HepG2 (cell line): ENCODE results near the gene PEX14. TPM values are rescaled to one million over a fixed set of nuclear protein-coding genes. Genes with fewer than 3 reads are reported as not detected.

ENCODE experiments used
- CBX1 ChIP-seq: IDR thresholded peaks from one replicate; pipeline ENCODE4 v1.6.1; 2016; ENCODE audit warnings: antibody characterized with exemption, low read depth
- ELF4 ChIP-seq: sonication (generic); formaldehyde crosslinking; IDR thresholded peaks from 2 replicates; pipeline ENCODE4 v1.5.0; 2020; ENCODE audit warnings: missing genetic modification reagents, mild to moderate bottlenecking, moderate library complexity, borderline replicate concordance
- MYNN ChIP-seq: sonication (generic); formaldehyde crosslinking; IDR thresholded peaks from 2 replicates; pipeline ENCODE4 v1.4.0; 2020; ENCODE audit warnings: mild to moderate bottlenecking, low read depth, missing genetic modification reagents
- RFX5 ChIP-seq: IDR thresholded peaks from 2 replicates; pipeline ENCODE4 v1.6.1; 2011; ENCODE audit warnings: low read depth, low read length, improper control_type of control experiment
- SAFB2 ChIP-seq: sonication (generic); formaldehyde crosslinking; IDR thresholded peaks from 2 replicates; pipeline ENCODE4 v1.5.1; 2020; ENCODE audit warnings: missing genetic modification reagents, low read depth, mild to moderate bottlenecking, borderline replicate concordance
- ZC3H4 ChIP-seq: sonication (generic); formaldehyde crosslinking; IDR thresholded peaks from 2 replicates; pipeline ENCODE4 v1.4.0; 2020; ENCODE audit warnings: missing genetic modification reagents, borderline replicate concordance
- ZNF615 ChIP-seq: sonication (generic); formaldehyde crosslinking; IDR thresholded peaks from 2 replicates; pipeline ENCODE4 v1.5.0; 2020; ENCODE audit warnings: mild to moderate bottlenecking, missing genetic modification reagents, borderline replicate concordance
- ZNF652 ChIP-seq: IDR thresholded peaks from 2 replicates; pipeline ENCODE4 v1.6.1; 2016; ENCODE audit warnings: low read depth, borderline replicate concordance
- ZNF713 ChIP-seq: sonication (generic); formaldehyde crosslinking; IDR thresholded peaks from 2 replicates; pipeline ENCODE4 v1.4.0; 2020; ENCODE audit warnings: mild to moderate bottlenecking, missing genetic modification reagents
- ZNF737 ChIP-seq: sonication (generic); formaldehyde crosslinking; IDR thresholded peaks from 2 replicates; pipeline ENCODE4 v1.5.0; 2020; ENCODE audit warnings: missing genetic modification reagents, mild to moderate bottlenecking, borderline replicate concordance
- polyA plus RNA-seq, 8 experiments: library from polyadenylated mRNA; depleted of rRNA in 3 of 8; stranded (reverse) in 7 of 8; unstranded in 1 of 8; fragments of >200 nt; fragmentation: Illumina TruSeq in 4 of 8; extraction: Trizol in 4 of 8; gene quantifications; 2 replicates each; pipeline versions ENCODE4 v1.2.1 to v1.2.3, GENCODE V29; 2011 to 2016; ENCODE audit warnings: low read depth in 4 of 8, missing spikeins in 1 of 8, mixed read lengths in 1 of 8; ENCODE audit not compliant: insufficient read depth in 1 of 8
- total RNA-seq, 5 experiments: library from RNA; depleted of rRNA; stranded (reverse); fragments of >200 nt; fragmentation: Illumina TruSeq; extraction: Trizol; gene quantifications; 2 replicates each; pipeline ENCODE4 v1.2.3, GENCODE V29; 2016; ENCODE audit warnings: low read depth in 1 of 5
- TF ChIP-seq, protein P1 (sequence below), 2 experiments: sonication (generic) in 1 of 2; formaldehyde crosslinking in 1 of 2; IDR thresholded peaks; 2 replicates each; pipeline versions ENCODE4 v1.6.1 to v1.9.0; 2014 to 2022; ENCODE audit warnings: antibody characterized with exemption in 1 of 2, borderline replicate concordance in 1 of 2, inconsistent platforms in 1 of 2, low read depth in 1 of 2, missing genetic modification reagents in 1 of 2
- TF ChIP-seq, protein P2 (sequence below): sonication (generic); formaldehyde crosslinking; IDR thresholded peaks from 2 replicates; pipeline ENCODE4 v1.4.0; 2020; ENCODE audit warnings: missing genetic modification reagents
- TF ChIP-seq, protein P3 (sequence below): sonication (generic); formaldehyde crosslinking; IDR thresholded peaks from 2 replicates; pipeline ENCODE4 v1.9.0; 2021; ENCODE audit warnings: missing genetic modification reagents, mild to moderate bottlenecking, borderline replicate concordance
- TF ChIP-seq, protein P4 (sequence below): sonication (generic); formaldehyde crosslinking; IDR thresholded peaks from 2 replicates; pipeline ENCODE4 v1.4.0; 2020; ENCODE audit warnings: missing genetic modification reagents, borderline replicate concordance

PEX14 gene
- total and polyA plus RNA-seq, 2 of the 13 experiments (the other 11 are each of a cell fraction or from before 2014, with no cell fraction given) = 6.5 to 9.9 TPM

DNA sequence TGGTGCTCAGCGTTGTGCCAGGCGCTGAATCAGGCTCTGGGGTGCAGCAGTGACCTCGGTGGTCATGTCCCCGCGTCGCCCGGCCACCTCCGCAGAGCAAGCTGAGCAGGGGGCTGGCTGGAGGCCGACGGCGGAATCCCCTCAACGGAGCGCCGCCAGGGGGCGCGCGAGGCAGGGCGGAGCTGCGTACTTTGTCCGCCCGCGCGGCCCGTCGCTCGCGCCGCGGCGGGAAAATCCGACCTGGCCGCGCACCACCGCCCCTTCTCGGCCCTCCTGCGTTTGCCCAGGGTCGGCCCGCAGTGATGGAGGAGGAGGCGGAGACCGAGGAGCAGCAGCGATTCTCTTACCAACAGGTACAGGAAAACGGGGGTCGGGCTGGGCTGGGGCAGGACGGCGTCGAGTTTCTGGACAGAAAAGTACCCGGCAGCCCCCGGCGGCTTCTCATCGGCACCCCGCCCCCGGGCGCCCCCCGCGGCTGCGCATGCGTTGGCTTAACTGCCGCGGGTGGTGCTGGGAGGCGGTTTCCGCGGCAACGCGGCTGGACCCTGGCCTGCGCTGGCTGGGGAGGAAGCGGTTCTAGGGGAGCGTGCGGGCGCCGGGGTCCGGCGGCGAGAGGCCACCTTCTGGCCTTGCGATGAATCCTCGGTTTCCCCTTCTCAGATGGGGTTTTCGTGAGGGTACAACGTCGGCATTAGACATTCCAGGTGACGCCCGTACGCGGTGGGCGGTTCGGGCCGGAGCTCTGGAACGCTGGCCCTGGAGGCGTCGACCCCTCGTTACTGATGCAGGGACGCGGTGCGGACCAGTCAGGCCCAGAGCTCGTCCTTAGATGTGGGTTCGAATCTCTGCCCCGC, 44.3 kb upstream of the PEX14 start, which contains the start of gene CENPS (continued):
- TF ChIP-seq, protein P1, sequence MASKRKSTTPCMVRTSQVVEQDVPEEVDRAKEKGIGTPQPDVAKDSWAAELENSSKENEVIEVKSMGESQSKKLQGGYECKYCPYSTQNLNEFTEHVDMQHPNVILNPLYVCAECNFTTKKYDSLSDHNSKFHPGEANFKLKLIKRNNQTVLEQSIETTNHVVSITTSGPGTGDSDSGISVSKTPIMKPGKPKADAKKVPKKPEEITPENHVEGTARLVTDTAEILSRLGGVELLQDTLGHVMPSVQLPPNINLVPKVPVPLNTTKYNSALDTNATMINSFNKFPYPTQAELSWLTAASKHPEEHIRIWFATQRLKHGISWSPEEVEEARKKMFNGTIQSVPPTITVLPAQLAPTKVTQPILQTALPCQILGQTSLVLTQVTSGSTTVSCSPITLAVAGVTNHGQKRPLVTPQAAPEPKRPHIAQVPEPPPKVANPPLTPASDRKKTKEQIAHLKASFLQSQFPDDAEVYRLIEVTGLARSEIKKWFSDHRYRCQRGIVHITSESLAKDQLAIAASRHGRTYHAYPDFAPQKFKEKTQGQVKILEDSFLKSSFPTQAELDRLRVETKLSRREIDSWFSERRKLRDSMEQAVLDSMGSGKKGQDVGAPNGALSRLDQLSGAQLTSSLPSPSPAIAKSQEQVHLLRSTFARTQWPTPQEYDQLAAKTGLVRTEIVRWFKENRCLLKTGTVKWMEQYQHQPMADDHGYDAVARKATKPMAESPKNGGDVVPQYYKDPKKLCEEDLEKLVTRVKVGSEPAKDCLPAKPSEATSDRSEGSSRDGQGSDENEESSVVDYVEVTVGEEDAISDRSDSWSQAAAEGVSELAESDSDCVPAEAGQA (IDR thresholded peaks at IDR 0.05; ENCODE audit: low read depth) = no peak; the same call in 1 of the 2 replicates
- TF ChIP-seq, protein P1 (CRISPR knock-in tag; IDR thresholded peaks at IDR 0.05; ENCODE audit: borderline replicate concordance) = peak; percentile 56; the same call in 1 of the 2 replicates
- TF ChIP-seq RFX5 = no peak
- no peak; the same call in 1 of the 2 replicates for TF ChIP-seq MYNN (CRISPR knock-in tag)
- TF ChIP-seq ELF4 = no peak
- TF ChIP-seq, protein P2, sequence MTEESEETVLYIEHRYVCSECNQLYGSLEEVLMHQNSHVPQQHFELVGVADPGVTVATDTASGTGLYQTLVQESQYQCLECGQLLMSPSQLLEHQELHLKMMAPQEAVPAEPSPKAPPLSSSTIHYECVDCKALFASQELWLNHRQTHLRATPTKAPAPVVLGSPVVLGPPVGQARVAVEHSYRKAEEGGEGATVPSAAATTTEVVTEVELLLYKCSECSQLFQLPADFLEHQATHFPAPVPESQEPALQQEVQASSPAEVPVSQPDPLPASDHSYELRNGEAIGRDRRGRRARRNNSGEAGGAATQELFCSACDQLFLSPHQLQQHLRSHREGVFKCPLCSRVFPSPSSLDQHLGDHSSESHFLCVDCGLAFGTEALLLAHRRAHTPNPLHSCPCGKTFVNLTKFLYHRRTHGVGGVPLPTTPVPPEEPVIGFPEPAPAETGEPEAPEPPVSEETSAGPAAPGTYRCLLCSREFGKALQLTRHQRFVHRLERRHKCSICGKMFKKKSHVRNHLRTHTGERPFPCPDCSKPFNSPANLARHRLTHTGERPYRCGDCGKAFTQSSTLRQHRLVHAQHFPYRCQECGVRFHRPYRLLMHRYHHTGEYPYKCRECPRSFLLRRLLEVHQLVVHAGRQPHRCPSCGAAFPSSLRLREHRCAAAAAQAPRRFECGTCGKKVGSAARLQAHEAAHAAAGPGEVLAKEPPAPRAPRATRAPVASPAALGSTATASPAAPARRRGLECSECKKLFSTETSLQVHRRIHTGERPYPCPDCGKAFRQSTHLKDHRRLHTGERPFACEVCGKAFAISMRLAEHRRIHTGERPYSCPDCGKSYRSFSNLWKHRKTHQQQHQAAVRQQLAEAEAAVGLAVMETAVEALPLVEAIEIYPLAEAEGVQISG (CRISPR knock-in tag) = peak; percentile 91
- peak; percentile 95; the same call in 1 of the 2 replicates for TF ChIP-seq ZNF713
- TF ChIP-seq ZNF615 (CRISPR knock-in tag) = peak; percentile 66; the same call in 1 of the 2 replicates
- no peak; the same call in 1 of the 2 replicates for TF ChIP-seq SAFB2
- TF ChIP-seq, protein P3, sequence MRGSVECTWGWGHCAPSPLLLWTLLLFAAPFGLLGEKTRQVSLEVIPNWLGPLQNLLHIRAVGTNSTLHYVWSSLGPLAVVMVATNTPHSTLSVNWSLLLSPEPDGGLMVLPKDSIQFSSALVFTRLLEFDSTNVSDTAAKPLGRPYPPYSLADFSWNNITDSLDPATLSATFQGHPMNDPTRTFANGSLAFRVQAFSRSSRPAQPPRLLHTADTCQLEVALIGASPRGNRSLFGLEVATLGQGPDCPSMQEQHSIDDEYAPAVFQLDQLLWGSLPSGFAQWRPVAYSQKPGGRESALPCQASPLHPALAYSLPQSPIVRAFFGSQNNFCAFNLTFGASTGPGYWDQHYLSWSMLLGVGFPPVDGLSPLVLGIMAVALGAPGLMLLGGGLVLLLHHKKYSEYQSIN (CRISPR knock-in tag) = no peak
- TF ChIP-seq CBX1 = peak; percentile 55
- TF ChIP-seq ZNF652 (CRISPR knock-in tag) = no peak
- TF ChIP-seq ZC3H4 (CRISPR knock-in tag) = 0 out of 2 replicates have a peak, but pooled peaks have one; percentile 21
- no peak for TF ChIP-seq ZNF737 (CRISPR knock-in tag)
- TF ChIP-seq, protein P4, sequence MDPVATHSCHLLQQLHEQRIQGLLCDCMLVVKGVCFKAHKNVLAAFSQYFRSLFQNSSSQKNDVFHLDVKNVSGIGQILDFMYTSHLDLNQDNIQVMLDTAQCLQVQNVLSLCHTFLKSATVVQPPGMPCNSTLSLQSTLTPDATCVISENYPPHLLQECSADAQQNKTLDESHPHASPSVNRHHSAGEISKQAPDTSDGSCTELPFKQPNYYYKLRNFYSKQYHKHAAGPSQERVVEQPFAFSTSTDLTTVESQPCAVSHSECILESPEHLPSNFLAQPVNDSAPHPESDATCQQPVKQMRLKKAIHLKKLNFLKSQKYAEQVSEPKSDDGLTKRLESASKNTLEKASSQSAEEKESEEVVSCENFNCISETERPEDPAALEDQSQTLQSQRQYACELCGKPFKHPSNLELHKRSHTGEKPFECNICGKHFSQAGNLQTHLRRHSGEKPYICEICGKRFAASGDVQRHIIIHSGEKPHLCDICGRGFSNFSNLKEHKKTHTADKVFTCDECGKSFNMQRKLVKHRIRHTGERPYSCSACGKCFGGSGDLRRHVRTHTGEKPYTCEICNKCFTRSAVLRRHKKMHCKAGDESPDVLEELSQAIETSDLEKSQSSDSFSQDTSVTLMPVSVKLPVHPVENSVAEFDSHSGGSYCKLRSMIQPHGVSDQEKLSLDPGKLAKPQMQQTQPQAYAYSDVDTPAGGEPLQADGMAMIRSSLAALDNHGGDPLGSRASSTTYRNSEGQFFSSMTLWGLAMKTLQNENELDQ (CRISPR knock-in tag) = no peak
